ENCODE measurements around the gene MIS18BP1. TPM values are rescaled to one million over a fixed set of nuclear protein-coding genes. Genes with fewer than 3 reads are reported as not detected.

MIS18BP1 gene
- total and polyA plus RNA-seq, 9 of the 15 experiments (the other 6 are each of a cell fraction or from before 2014, with no cell fraction given): 5.0 to 29.1 (median 19.1) TPM

DNA sequence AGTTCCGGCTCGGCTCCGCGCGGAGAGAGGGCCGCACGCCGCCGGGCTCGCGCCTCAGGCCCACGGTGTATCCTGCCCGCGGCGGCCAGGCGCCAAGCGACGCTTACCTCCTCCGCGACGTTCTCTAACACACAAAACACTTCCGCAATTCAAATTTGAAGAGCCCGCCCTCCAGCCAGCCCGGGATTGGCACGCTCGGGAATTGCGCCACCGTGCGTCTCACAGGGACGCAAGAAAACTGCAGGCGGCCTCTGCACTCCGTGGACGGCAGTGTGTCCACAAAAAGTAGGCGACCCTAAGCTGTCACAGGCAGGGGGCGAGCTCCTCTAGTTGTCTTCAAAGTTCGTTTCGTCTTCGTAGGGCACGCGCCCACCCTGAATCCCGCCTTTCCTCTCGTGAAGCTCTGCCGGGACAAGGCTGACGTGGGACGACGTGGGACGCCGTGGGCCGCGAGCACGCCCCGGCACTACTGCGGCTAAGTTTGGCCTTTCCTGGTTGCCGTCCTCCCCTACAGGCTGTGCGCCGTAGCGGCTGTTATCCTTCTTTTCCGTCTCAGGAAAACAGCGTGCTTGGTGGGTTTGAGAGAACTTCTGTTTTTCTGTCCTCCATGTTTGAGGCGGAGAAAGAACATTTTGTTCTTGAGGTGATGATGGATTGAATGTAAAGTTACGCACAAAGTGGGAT is at the start of gene MIS18BP1 (continued):
- TF ChIP-seq, protein P1, sequence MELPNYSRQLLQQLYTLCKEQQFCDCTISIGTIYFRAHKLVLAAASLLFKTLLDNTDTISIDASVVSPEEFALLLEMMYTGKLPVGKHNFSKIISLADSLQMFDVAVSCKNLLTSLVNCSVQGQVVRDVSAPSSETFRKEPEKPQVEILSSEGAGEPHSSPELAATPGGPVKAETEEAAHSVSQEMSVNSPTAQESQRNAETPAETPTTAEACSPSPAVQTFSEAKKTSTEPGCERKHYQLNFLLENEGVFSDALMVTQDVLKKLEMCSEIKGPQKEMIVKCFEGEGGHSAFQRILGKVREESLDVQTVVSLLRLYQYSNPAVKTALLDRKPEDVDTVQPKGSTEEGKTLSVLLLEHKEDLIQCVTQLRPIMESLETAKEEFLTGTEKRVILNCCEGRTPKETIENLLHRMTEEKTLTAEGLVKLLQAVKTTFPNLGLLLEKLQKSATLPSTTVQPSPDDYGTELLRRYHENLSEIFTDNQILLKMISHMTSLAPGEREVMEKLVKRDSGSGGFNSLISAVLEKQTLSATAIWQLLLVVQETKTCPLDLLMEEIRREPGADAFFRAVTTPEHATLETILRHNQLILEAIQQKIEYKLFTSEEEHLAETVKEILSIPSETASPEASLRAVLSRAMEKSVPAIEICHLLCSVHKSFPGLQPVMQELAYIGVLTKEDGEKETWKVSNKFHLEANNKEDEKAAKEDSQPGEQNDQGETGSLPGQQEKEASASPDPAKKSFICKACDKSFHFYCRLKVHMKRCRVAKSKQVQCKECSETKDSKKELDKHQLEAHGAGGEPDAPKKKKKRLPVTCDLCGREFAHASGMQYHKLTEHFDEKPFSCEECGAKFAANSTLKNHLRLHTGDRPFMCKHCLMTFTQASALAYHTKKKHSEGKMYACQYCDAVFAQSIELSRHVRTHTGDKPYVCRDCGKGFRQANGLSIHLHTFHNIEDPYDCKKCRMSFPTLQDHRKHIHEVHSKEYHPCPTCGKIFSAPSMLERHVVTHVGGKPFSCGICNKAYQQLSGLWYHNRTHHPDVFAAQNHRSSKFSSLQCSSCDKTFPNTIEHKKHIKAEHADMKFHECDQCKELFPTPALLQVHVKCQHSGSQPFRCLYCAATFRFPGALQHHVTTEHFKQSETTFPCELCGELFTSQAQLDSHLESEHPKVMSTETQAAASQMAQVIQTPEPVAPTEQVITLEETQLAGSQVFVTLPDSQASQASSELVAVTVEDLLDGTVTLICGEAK (IDR thresholded peaks at IDR 0.05): no peak
- TF ChIP-seq, protein P1 (CRISPR knock-in tag; IDR thresholded peaks at IDR 0.05): no peak
- TF ChIP-seq HLTF (IDR thresholded peaks at IDR 0.05) (no peak), RBM14 (IDR thresholded peaks at IDR 0.05; ENCODE audit: borderline replicate concordance, insufficient read depth, low read depth, low read length) (no peak), BRF1 (IDR thresholded peaks at IDR 0.05; ENCODE audit: borderline replicate concordance, extremely low read depth, insufficient read length) (no peak), TBL1XR1 (IDR thresholded peaks at IDR 0.05; ENCODE audit: low read length in 2 of 2) (no peak), ZNF699 (CRISPR knock-in tag; IDR thresholded peaks at IDR 0.05; ENCODE audit: insufficient replicate concordance) (no peak), NFXL1 (CRISPR knock-in tag; IDR thresholded peaks at IDR 0.05) (no peak), RBM39 (optimal IDR thresholded peaks at IDR 0.05; ENCODE audit: low read depth, low read length) (no peak), ZNF324 (CRISPR knock-in tag; IDR thresholded peaks at IDR 0.05) (no peak), MEF2D (tag; conservative IDR thresholded peaks at IDR 0.05; ENCODE audit: low read depth) (no peak), POLR2B (IDR thresholded peaks at IDR 0.05; ENCODE audit: low read depth, partially characterized antibody) (peak; percentile 33)
- TF ChIP-seq, protein P2, sequence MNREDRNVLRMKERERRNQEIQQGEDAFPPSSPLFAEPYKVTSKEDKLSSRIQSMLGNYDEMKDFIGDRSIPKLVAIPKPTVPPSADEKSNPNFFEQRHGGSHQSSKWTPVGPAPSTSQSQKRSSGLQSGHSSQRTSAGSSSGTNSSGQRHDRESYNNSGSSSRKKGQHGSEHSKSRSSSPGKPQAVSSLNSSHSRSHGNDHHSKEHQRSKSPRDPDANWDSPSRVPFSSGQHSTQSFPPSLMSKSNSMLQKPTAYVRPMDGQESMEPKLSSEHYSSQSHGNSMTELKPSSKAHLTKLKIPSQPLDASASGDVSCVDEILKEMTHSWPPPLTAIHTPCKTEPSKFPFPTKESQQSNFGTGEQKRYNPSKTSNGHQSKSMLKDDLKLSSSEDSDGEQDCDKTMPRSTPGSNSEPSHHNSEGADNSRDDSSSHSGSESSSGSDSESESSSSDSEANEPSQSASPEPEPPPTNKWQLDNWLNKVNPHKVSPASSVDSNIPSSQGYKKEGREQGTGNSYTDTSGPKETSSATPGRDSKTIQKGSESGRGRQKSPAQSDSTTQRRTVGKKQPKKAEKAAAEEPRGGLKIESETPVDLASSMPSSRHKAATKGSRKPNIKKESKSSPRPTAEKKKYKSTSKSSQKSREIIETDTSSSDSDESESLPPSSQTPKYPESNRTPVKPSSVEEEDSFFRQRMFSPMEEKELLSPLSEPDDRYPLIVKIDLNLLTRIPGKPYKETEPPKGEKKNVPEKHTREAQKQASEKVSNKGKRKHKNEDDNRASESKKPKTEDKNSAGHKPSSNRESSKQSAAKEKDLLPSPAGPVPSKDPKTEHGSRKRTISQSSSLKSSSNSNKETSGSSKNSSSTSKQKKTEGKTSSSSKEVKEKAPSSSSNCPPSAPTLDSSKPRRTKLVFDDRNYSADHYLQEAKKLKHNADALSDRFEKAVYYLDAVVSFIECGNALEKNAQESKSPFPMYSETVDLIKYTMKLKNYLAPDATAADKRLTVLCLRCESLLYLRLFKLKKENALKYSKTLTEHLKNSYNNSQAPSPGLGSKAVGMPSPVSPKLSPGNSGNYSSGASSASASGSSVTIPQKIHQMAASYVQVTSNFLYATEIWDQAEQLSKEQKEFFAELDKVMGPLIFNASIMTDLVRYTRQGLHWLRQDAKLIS (CRISPR knock-in tag; IDR thresholded peaks at IDR 0.05): no peak
- TF ChIP-seq, protein P3, sequence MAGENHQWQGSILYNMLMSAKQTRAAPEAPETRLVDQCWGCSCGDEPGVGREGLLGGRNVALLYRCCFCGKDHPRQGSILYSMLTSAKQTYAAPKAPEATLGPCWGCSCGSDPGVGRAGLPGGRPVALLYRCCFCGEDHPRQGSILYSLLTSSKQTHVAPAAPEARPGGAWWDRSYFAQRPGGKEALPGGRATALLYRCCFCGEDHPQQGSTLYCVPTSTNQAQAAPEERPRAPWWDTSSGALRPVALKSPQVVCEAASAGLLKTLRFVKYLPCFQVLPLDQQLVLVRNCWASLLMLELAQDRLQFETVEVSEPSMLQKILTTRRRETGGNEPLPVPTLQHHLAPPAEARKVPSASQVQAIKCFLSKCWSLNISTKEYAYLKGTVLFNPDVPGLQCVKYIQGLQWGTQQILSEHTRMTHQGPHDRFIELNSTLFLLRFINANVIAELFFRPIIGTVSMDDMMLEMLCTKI (IDR thresholded peaks at IDR 0.05; ENCODE audit: partially characterized antibody): no peak

Data from K562 (cell line).